ENCODE measurements around the gene PTPN14.

- TF ChIP-seq CTCF (IDR thresholded peaks at IDR 0.05) = no peak
- no peak for TF ChIP-seq POLR2A (IDR thresholded peaks at IDR 0.05)
- no peak for TF ChIP-seq POLR2AphosphoS5 (IDR thresholded peaks at IDR 0.05)
These were observed 76.9 kb downstream of the PTPN14 start for GRCh38 chr1:214474467-214474866.

Measured in transverse colon (tissue), 4 donors.